ENCODE results near the gene ABHD2.

ABHD2 gene

DNA sequence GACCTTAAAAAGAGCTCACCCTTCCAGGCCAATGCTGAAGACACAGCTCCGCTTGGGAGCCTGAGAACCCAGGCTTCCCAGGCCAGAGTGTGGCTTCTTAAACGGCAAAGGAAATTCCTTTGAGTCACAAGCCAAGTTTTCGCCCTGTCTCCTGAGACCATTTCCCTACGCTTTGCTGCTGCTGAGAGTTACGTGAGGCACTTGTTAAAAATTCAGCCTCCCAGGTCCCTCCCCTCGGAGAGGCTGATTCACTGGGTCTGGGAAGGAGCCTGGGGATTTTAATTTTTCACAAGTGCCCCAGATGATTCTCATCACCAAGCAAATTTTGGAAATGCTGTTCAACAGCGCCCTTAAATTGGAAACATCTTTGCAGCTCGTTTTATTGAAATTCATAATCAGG, 107.6 kb downstream of the ABHD2 start:
- Histone ChIP-seq H3K9me3 (ENCODE audit: control insufficient read depth, insufficient read depth, low read depth, low read length) (no peaks in the 10 kb centered on the region), H3K27ac (ENCODE audit: extremely low read depth, low read depth, low read length) (no peak overlapping the region), H3K4me3 (ENCODE audit: low read depth, low read length) (no peak overlapping the region), H3K4me1 (ENCODE audit: control insufficient read depth, insufficient read depth, low read length) (peaks cover 22% of the 10 kb centered on the region), H3K36me3 (ENCODE audit: control insufficient read depth in 2 of 2, insufficient read depth in 1 of 2, low read length in 2 of 2) (peaks cover 10 to 34% of the 10 kb centered on the region in 2 experiments)
- ChIA-PET CTCF (interaction anchor here (0.7 to 7.0 kb wide), 6 partner anchors 11 to 138 kb away, joined by 3 to 64 read pairs (median 4); partner anchors contain the start of gene FANCI), POLR2A (no interaction called here)
- TF ChIP-seq TRIM28 (IDR thresholded peaks at IDR 0.05; ENCODE audit: borderline replicate concordance, low read length) (no peak), ZNF324 (tag by site-specific recombination; IDR thresholded peaks at IDR 0.05) (no peak), ZNF843 (tag by site-specific recombination; IDR thresholded peaks at IDR 0.05) (no peak), ZNF2 (tag by site-specific recombination; IDR thresholded peaks at IDR 0.05) (no peak), ZNF335 (tag by site-specific recombination; conservative IDR thresholded peaks at IDR 0.05) (no peak)

DNA sequence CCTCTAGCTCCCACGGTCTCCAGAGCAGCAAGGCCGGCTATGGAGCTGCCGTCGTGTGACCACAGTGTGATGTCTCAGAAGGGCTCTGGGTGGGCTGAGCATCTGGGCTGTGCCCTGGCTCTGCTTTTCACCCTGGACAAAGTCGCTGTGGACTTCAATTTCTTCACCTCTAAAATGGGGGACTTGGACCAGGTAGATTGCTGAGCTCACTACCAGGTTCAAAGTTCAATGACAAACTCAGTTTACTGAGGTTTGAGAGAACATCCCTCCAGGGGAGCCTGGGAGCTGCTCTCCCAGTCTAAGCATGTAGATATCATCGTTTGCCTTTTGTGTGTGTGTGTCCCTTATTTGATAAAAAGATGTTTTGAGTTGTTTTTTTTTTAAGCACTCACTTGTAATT, 108.0 kb downstream of the ABHD2 start:
- Histone ChIP-seq H3K36me3 (ENCODE audit: control insufficient read depth in 2 of 2, insufficient read depth in 1 of 2, low read length in 2 of 2) (peaks cover 7 to 30% of the 10 kb centered on the region in 2 experiments), H3K27ac (ENCODE audit: extremely low read depth, low read depth, low read length) (no peak overlapping the region), H3K9me3 (ENCODE audit: control insufficient read depth, insufficient read depth, low read depth, low read length) (no peaks in the 10 kb centered on the region), H3K4me3 (ENCODE audit: low read depth, low read length) (no peak overlapping the region), H3K4me1 (ENCODE audit: control insufficient read depth, insufficient read depth, low read length) (peaks cover 22% of the 10 kb centered on the region)
- ChIA-PET CTCF (interaction anchor here (0.5 to 7.0 kb wide), 7 partner anchors 11 to 305 kb away, joined by 3 to 64 read pairs (median 3); partner anchors contain the start of gene FANCI), POLR2A (no interaction called here)
- TF ChIP-seq ZNF600 (tag by site-specific recombination; IDR thresholded peaks at IDR 0.05) = peak; percentile 41; the same call in 1 of the 2 replicates
- no peak for TF ChIP-seq SALL2 (tag by site-specific recombination; IDR thresholded peaks at IDR 0.05; ENCODE audit: borderline replicate concordance)

DNA sequence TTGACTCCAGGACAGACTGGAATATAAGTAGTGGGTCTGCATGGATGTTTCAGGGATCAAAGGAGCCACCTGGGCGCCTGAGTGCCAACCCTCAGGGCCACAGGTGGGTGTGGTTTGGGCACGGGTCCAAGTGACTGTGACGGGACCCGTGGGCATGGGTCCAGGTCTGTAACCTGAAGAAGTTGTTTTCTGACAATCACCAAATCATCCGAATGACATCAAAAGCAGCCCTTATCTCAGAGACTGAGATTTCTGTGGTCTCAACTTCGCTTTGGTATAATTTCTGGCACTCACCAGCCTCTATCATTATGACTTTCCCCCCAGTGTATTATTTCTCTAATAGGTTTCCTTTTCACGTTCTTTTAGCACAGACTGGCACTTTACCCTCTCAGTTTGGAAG, 108.7 kb downstream of the ABHD2 start:
- ChIA-PET POLR2A (interaction anchor here (0.6 to 1.4 kb wide), 3 partner anchors 10 to 378 kb away, joined by 4 read pairs; partner anchors contain the start of gene TICRR), CTCF (interaction anchor here (0.6 to 7.0 kb wide), 9 partner anchors 10 to 306 kb away, joined by 3 to 64 read pairs (median 4); no protein-coding TSS in a partner anchor)
- Histone ChIP-seq H3K4me1 (ENCODE audit: control insufficient read depth, insufficient read depth, low read length) (peaks cover 22% of the 10 kb centered on the region), H3K9me3 (ENCODE audit: control insufficient read depth, insufficient read depth, low read depth, low read length) (no peaks in the 10 kb centered on the region), H3K4me3 (ENCODE audit: low read depth, low read length) (no peak overlapping the region), H3K27ac (ENCODE audit: extremely low read depth, low read depth, low read length) (no peak overlapping the region), H3K36me3 (ENCODE audit: control insufficient read depth in 2 of 2, insufficient read depth in 1 of 2, low read length in 2 of 2) (peaks cover 6 to 26% of the 10 kb centered on the region in 2 experiments)
- TF ChIP-seq ZFHX2 (tag by site-specific recombination; conservative IDR thresholded peaks at IDR 0.05) (0 out of 2 replicates have a peak, but pooled peaks have one; percentile 6), ZNF660 (tag by site-specific recombination; IDR thresholded peaks at IDR 0.05) (0 out of 2 replicates have a peak, but pooled peaks have one; percentile 46), ZNF311 (tag by site-specific recombination; IDR thresholded peaks at IDR 0.05; ENCODE audit: borderline replicate concordance) (no peak), BCL11B (tag by site-specific recombination; IDR thresholded peaks at IDR 0.05; ENCODE audit: low read depth) (no peak), SP7 (tag by site-specific recombination; IDR thresholded peaks at IDR 0.05) (peak; percentile 63), GFI1B (tag by site-specific recombination; IDR thresholded peaks at IDR 0.05) (peak; percentile 82), ZNF354C (tag by site-specific recombination; IDR thresholded peaks at IDR 0.05; ENCODE audit: borderline replicate concordance, low read depth) (no peak), ZBTB21 (tag by site-specific recombination; IDR thresholded peaks at IDR 0.05) (peak; percentile 54; the same call in 1 of the 2 replicates), HOXC10 (CRISPR knock-in tag; IDR thresholded peaks at IDR 0.05) (no peak)
- TF ChIP-seq, protein P1, sequence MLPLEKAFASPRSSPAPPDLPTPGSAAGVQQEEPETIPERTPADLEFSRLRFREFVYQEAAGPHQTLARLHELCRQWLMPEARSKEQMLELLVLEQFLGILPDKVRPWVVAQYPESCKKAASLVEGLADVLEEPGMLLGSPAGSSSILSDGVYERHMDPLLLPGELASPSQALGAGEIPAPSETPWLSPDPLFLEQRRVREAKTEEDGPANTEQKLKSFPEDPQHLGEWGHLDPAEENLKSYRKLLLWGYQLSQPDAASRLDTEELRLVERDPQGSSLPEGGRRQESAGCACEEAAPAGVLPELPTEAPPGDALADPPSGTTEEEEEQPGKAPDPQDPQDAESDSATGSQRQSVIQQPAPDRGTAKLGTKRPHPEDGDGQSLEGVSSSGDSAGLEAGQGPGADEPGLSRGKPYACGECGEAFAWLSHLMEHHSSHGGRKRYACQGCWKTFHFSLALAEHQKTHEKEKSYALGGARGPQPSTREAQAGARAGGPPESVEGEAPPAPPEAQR (tag by site-specific recombination; IDR thresholded peaks at IDR 0.05) = no peak
- TF ChIP-seq, protein P2, sequence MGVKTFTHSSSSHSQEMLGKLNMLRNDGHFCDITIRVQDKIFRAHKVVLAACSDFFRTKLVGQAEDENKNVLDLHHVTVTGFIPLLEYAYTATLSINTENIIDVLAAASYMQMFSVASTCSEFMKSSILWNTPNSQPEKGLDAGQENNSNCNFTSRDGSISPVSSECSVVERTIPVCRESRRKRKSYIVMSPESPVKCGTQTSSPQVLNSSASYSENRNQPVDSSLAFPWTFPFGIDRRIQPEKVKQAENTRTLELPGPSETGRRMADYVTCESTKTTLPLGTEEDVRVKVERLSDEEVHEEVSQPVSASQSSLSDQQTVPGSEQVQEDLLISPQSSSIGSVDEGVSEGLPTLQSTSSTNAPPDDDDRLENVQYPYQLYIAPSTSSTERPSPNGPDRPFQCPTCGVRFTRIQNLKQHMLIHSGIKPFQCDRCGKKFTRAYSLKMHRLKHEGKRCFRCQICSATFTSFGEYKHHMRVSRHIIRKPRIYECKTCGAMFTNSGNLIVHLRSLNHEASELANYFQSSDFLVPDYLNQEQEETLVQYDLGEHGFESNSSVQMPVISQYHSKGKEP (tag by site-specific recombination; IDR thresholded peaks at IDR 0.05) = no peak
- TF ChIP-seq, protein P3, sequence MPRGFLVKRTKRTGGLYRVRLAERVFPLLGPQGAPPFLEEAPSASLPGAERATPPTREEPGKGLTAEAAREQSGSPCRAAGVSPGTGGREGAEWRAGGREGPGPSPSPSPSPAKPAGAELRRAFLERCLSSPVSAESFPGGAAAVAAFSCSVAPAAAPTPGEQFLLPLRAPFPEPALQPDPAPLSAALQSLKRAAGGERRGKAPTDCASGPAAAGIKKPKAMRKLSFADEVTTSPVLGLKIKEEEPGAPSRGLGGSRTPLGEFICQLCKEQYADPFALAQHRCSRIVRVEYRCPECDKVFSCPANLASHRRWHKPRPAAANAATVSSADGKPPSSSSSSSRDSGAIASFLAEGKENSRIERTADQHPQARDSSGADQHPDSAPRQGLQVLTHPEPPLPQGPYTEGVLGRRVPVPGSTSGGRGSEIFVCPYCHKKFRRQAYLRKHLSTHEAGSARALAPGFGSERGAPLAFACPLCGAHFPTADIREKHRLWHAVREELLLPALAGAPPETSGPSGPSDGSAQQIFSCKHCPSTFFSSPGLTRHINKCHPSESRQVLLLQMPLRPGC (tag by site-specific recombination; IDR thresholded peaks at IDR 0.05) = peak; percentile 20; the same call in 1 of the 2 replicates
- TF ChIP-seq, protein P4, sequence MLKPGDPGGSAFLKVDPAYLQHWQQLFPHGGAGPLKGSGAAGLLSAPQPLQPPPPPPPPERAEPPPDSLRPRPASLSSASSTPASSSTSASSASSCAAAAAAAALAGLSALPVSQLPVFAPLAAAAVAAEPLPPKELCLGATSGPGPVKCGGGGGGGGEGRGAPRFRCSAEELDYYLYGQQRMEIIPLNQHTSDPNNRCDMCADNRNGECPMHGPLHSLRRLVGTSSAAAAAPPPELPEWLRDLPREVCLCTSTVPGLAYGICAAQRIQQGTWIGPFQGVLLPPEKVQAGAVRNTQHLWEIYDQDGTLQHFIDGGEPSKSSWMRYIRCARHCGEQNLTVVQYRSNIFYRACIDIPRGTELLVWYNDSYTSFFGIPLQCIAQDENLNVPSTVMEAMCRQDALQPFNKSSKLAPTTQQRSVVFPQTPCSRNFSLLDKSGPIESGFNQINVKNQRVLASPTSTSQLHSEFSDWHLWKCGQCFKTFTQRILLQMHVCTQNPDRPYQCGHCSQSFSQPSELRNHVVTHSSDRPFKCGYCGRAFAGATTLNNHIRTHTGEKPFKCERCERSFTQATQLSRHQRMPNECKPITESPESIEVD (tag by site-specific recombination; IDR thresholded peaks at IDR 0.05) = peak; percentile 67; the same call in 1 of the 2 replicates
- TF ChIP-seq, protein P5, sequence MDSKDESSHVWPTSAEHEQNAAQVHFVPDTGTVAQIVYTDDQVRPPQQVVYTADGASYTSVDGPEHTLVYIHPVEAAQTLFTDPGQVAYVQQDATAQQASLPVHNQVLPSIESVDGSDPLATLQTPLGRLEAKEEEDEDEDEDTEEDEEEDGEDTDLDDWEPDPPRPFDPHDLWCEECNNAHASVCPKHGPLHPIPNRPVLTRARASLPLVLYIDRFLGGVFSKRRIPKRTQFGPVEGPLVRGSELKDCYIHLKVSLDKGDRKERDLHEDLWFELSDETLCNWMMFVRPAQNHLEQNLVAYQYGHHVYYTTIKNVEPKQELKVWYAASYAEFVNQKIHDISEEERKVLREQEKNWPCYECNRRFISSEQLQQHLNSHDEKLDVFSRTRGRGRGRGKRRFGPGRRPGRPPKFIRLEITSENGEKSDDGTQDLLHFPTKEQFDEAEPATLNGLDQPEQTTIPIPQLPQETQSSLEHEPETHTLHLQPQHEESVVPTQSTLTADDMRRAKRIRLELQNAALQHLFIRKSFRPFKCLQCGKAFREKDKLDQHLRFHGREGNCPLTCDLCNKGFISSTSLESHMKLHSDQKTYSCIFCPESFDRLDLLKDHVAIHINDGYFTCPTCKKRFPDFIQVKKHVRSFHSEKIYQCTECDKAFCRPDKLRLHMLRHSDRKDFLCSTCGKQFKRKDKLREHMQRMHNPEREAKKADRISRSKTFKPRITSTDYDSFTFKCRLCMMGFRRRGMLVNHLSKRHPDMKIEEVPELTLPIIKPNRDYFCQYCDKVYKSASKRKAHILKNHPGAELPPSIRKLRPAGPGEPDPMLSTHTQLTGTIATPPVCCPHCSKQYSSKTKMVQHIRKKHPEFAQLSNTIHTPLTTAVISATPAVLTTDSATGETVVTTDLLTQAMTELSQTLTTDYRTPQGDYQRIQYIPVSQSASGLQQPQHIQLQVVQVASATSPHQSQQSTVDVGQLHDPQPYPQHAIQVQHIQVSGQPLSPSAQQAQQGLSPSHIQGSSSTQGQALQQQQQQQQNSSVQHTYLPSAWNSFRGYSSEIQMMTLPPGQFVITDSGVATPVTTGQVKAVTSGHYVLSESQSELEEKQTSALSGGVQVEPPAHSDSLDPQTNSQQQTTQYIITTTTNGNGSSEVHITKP (tag by site-specific recombination; IDR thresholded peaks at IDR 0.05) = 0 out of 2 replicates have a peak, but pooled peaks have one; percentile 31

All from HEK293 (cell line).